Mucosa of stomach (tissue), 1 donor: ENCODE measurements around the gene ANO9.

Experiments used
- H3K27me3 ChIP-seq: one replicate; pipeline ENCODE4 v1.7.0; 2013; ENCODE audit warnings: mild to moderate bottlenecking, low read length; ENCODE audit not compliant: control insufficient read depth, insufficient read depth
- H3K36me3 ChIP-seq: one replicate; pipeline ENCODE4 v1.7.0; 2013; ENCODE audit warnings: low read length; ENCODE audit not compliant: control insufficient read depth, insufficient read depth
- H3K4me1 ChIP-seq: one replicate; pipeline ENCODE4 v1.7.0; 2013; ENCODE audit warnings: mild to moderate bottlenecking, low read length; ENCODE audit not compliant: control insufficient read depth, insufficient read depth
- H3K4me3 ChIP-seq: one replicate; pipeline ENCODE4 v1.7.0; 2013; ENCODE audit warnings: low read length
- H3K9ac ChIP-seq: one replicate; pipeline ENCODE4 v1.7.0; 2013; ENCODE audit warnings: mild to moderate bottlenecking, low read length, moderate library complexity
- H3K9me3 ChIP-seq: one replicate; pipeline ENCODE4 v1.7.0; 2013; ENCODE audit warnings: mild to moderate bottlenecking, low read length, moderate library complexity; ENCODE audit not compliant: control insufficient read depth
- donor health status: Pancreatic carcinoma.

ANO9 gene

GRCh38 chr11:384511-384910 lies 57.3 kb downstream of the ANO9 start:
- Histone ChIP-seq H3K4me3 (no peak overlapping the region), H3K4me1 (no peaks in the 10 kb centered on the region), H3K9ac (no peak overlapping the region), H3K9me3 (no peaks in the 10 kb centered on the region), H3K36me3 (no peaks in the 10 kb centered on the region), H3K27me3 (peaks cover 16% of the 10 kb centered on the region)

DNA sequence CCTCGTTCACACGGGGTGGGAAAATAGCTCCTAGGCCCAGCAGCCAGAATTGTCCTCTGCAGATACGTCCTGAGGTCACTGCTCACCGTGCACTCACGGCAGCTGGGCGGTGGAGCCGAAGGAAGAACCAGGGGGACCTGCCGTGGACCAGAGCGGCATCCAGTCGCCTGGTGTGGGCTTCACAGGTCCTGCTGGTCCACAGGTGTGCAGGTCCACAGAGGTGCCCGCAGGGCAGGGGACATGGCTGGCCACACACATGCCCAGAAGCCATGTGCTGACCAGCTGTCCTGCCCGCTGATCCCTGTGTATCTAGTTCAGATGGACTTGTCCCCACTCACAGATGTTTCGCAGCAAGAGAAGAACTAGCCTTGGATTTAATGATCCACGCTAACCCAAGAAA lies 58.4 kb downstream of the ANO9 start:
- Histone ChIP-seq H3K36me3 (no peaks in the 10 kb centered on the region), H3K9me3 (no peaks in the 10 kb centered on the region), H3K9ac (no peak overlapping the region), H3K27me3 (peaks cover 12% of the 10 kb centered on the region), H3K4me1 (no peaks in the 10 kb centered on the region), H3K4me3 (no peak overlapping the region)

GRCh38 chr11:382081-382629 lies 59.7 kb downstream of the ANO9 start:
- no peaks in the 10 kb centered on the region for H3K9me3 ChIP-seq
- no peak overlapping the region for H3K4me3 ChIP-seq
- H3K9ac ChIP-seq: no peak overlapping the region
- no peaks in the 10 kb centered on the region for H3K4me1 ChIP-seq
- peaks cover 9% of the 10 kb centered on the region for H3K27me3 ChIP-seq
- H3K36me3 ChIP-seq: no peaks in the 10 kb centered on the region

DNA sequence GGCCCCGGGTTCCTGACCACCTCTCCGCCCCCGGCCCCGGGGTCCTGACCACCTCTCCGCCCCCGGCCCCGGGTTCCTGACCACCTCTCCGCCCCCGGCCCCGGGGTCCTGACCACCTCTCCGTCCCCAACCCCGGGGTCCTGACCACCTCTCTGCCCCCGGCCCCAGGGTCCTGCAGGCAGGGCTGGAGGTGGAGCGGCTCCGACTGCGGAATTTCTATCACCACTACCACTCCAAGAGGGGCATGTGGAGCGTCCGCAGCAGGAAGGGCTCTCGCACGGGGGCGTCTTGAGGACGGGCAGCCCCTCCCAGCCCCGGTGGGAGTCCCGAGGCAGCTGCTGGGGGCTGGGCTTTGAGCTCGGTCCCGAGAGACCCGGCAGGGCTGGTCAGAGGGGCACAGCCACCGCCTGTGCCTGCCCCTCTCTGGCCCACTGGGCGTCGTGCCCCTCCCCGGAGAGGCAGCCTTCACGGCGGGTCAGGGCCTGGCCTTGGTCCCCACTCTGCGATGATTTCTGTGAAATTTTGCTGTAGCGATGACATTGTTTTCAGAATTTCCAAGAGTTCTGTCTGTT lies 60.2 kb downstream of the ANO9 start:
- Histone ChIP-seq H3K9ac (no peak overlapping the region), H3K9me3 (no peaks in the 10 kb centered on the region), H3K36me3 (no peaks in the 10 kb centered on the region), H3K4me1 (no peaks in the 10 kb centered on the region), H3K27me3 (peaks cover 9% of the 10 kb centered on the region), H3K4me3 (no peak overlapping the region)

GRCh38 chr11:380996-381395 lies 60.8 kb downstream of the ANO9 start:
- Histone ChIP-seq H3K27me3 (peaks cover 9% of the 10 kb centered on the region), H3K4me1 (no peaks in the 10 kb centered on the region), H3K9ac (no peak overlapping the region), H3K9me3 (no peaks in the 10 kb centered on the region), H3K36me3 (no peaks in the 10 kb centered on the region), H3K4me3 (no peak overlapping the region)

DNA sequence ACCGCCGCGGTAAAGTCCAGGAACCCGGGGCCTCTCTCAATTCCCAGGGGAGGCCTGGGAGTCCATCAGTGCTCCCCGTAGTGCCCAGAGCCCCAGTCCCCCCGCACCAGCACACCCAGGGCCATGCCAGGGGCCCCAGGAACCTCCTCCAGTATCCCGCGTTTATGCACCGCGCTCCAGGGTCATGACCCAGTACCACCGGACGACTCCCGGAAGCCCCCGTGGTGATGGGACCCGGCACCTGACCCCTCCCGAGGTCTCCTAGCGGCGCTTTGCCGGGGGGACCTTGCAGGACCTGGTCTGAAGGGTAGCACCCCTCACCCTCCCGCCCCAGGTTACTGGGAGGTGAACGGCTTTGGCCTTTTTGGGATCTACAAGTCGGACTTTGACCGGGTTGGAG lies 61.3 kb downstream of the ANO9 start:
- Histone ChIP-seq H3K27me3 (peaks cover 9% of the 10 kb centered on the region), H3K4me1 (no peaks in the 10 kb centered on the region), H3K36me3 (no peaks in the 10 kb centered on the region), H3K4me3 (no peak overlapping the region), H3K9me3 (no peaks in the 10 kb centered on the region), H3K9ac (no peak overlapping the region)

GRCh38 chr11:380095-380480 lies 61.7 kb downstream of the ANO9 start:
- Histone ChIP-seq H3K4me3 (no peak overlapping the region), H3K36me3 (no peaks in the 10 kb centered on the region), H3K27me3 (peaks cover 9% of the 10 kb centered on the region), H3K9ac (no peak overlapping the region), H3K4me1 (no peaks in the 10 kb centered on the region), H3K9me3 (no peaks in the 10 kb centered on the region)

GRCh38 chr11:379205-380094 lies 62.4 kb downstream of the ANO9 start:
- Histone ChIP-seq H3K4me3 (no peak overlapping the region), H3K27me3 (peaks cover 9% of the 10 kb centered on the region), H3K9ac (no peak overlapping the region), H3K36me3 (no peaks in the 10 kb centered on the region), H3K4me1 (no peaks in the 10 kb centered on the region), H3K9me3 (no peaks in the 10 kb centered on the region)

DNA sequence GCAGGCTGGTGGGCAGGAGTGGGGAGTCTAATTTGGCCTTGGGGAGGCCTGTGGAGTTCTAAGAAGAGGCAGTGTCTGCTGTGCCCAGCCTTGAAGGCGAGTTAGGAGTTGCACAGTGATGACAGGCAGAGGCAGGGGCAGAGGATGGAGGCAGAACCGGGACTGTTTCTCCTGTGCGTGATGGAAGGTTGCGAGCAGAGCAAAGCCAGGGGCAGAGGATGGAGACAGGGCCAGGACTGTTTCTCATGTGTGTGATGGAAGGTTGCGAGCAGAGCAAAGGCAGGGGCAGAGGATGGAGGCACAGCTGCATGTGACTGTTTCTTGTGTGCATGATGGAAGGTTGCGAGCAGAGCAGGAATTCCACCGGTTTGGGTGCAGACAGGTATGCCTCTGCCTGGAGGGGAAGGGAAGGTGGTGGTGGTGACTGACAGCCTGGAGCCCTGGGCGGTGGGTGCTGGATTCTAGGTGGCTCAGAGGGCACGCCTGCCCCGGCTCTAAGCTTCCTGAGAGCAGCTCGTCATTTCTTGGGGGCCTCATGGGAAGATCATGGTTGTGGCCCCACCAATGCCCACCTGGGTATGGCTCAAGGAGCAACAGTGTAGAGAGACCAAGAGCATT lies 63.8 kb downstream of the ANO9 start:
- H3K36me3 ChIP-seq: no peaks in the 10 kb centered on the region
- no peak overlapping the region for H3K4me3 ChIP-seq
- H3K4me1 ChIP-seq: no peaks in the 10 kb centered on the region
- no peaks in the 10 kb centered on the region for H3K9me3 ChIP-seq
- no peak overlapping the region for H3K9ac ChIP-seq
- H3K27me3 ChIP-seq: peaks cover 4% of the 10 kb centered on the region

DNA sequence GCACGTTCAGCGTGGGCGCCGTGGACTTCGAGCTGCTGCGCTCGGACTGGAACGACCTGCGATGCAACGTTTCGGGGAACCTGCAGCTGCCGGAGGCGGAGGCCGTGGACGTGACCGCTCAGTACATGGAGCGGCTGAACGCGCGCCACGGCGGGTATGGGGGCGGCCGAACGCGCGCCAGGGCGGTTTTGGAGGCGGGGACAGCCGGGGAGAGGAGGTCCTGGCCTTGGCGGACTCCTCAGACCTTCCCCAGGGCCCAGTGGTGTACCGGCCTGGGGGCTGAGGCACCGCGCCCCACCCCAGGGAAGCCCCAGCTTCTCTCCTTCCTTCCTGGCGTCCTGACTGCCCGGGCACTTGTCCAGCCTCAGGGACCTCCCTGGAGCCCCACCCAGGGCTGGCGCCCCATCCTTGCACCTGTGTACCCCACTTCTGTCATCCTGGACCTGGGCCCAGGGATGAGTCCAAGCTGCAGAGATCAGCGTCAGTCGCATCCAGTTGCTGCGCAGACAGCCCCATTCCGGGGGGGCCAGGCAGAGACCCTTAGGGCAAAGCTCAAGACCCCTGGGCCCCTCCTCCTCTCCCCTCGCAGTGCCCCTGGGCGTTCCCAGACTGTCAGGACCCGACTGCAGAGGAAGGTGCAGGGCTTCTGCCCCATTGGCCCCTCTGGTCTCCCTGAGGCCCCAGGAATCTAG lies 64.5 kb downstream of the ANO9 start:
- H3K4me1 ChIP-seq: no peaks in the 10 kb centered on the region
- no peak overlapping the region for H3K9ac ChIP-seq
- H3K4me3 ChIP-seq: no peak overlapping the region
- no peaks in the 10 kb centered on the region for H3K36me3 ChIP-seq
- H3K27me3 ChIP-seq: peaks cover 4% of the 10 kb centered on the region
- no peaks in the 10 kb centered on the region for H3K9me3 ChIP-seq

DNA sequence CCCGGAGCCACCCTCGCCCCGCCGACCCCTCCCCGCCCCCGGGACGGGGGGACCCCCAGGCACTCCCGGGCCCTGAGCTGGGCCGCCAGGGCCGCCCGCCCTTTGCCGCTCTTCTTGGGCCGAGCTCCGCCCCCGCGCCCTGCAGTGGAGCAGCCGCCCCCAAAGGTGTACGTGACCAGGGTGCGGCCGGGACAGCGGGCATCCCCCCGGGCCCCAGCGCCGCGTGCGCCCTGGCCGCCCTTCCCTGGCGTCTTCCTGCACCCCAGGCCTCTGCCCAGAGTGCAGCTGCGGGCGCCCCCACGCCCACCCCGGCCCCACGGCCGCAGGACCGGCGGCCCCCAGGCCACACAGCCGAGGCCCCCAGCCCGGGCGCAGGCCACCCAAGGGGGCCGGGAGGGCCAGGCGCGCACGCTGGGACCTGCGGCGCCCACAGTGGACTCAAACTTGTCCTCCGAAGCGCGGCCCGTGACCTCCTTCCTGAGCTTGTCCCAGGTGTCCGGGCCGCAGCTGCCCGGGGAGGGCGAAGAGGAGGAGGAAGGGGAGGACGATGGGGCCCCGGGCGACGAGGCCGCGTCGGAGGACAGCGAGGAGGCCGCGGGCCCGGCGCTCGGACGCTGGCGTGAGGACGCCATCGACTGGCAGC lies 65.2 kb downstream of the ANO9 start:
- no peaks in the 10 kb centered on the region for H3K9me3 ChIP-seq
- H3K4me1 ChIP-seq: no peaks in the 10 kb centered on the region
- peaks cover 9% of the 10 kb centered on the region for H3K27me3 ChIP-seq
- H3K9ac ChIP-seq: no peak overlapping the region
- H3K4me3 ChIP-seq: no peak overlapping the region
- no peaks in the 10 kb centered on the region for H3K36me3 ChIP-seq
